Measurements from ENCODE around the gene GJB2.
A peak's percentile ranks its signal among the peaks of the same experiment; 100 is the strongest.

GJB2 gene

GRCh38 chr13:20192836-20193161 is at the start of gene GJB2:
GJB2 (minus strand) TSS chr13:20192938; CDS start chr13:20189581, 3,357 bp downstream.
- no peak for DNase-seq (ENCODE audit: low spot score)

- DNase-seq (ENCODE audit: low spot score) = no peak
Observed at GRCh38 chr13:20241593-20241992, 48.9 kb upstream of the GJB2 start.

- DNase-seq (ENCODE audit: low spot score) = no peak
Observed at GRCh38 chr13:20239748-20240147, 47.0 kb upstream of the GJB2 start.

DNA sequence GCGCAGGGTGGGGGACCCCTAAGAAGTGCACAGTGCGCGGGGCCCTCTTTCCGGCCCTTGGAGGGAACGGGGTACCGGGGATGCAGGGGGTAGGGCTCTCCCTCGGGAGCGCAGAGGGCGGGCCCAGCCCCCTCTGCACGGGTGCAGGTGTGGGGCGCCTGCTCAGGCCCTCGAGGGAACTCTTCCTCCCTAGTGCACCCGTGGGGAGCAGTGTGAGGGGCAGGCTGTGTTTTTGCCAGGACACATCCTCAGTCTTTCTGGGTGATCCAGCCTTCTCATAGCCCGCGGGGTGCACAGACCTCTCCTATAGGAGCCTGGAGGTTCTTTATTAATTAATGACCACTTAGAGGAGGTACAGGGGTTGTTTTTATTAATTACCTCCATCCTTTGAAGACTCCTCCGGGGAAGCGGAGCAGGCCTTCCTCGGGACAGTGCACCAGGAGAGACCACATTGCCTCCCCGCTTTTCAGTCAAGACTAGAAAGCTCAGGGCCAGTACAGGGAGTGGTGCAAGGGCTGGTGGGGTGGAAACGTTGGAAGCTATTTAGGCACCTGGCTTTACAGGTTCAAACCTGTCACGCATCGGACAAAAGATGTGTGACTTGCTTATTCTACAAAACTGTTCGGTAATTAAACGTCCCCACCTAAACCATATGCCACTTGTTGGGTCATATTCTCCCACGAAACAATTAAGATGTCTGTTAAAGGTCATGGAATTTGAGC is 40.0 kb upstream of the GJB2 start:
- DNase-seq (ENCODE audit: low spot score) = no peak

DNA sequence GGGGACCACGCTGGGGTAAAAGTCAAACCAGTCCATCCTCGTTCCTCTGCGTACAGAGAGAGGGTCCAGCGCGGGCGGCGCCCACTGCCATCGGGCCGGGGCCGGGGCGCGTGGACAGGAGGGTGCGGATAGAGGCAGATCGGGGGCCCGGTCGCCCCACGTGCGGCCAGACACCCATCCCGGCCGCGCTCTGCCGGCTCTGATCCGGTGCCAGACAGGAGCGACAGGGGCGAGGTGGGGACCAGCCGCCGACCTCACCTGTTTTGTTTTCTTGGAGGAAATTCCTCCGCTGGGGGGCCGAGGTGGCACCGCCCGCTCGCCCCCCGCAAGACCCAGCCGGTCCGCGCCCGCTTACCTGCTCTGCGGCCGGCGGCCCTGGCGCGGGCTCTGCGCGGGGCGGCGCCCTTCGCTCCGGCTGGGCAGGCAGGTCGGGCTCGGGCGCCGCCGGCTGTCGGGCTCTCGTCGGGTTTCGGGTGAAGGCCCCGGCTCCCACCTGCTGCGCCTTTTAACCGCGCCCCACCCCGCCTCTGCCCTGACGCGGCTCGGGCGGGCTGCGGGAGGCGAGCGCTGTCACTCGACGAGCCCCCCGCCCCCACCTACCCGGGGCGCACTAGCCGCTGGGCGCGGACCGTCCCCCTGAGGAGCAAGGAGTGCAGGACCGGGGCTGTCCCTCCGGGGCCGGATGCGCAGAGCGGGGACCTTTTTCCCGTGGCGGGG is 39.3 kb upstream of the GJB2 start, which contains the start of gene GJB6:
Gene GJB6 (minus strand): TSS at position 481 of the 717 bp plus-strand sequence. CDS start 8,839 bp downstream, outside the sequence.
- peak; percentile 71 for DNase-seq (ENCODE audit: low spot score)

DNA sequence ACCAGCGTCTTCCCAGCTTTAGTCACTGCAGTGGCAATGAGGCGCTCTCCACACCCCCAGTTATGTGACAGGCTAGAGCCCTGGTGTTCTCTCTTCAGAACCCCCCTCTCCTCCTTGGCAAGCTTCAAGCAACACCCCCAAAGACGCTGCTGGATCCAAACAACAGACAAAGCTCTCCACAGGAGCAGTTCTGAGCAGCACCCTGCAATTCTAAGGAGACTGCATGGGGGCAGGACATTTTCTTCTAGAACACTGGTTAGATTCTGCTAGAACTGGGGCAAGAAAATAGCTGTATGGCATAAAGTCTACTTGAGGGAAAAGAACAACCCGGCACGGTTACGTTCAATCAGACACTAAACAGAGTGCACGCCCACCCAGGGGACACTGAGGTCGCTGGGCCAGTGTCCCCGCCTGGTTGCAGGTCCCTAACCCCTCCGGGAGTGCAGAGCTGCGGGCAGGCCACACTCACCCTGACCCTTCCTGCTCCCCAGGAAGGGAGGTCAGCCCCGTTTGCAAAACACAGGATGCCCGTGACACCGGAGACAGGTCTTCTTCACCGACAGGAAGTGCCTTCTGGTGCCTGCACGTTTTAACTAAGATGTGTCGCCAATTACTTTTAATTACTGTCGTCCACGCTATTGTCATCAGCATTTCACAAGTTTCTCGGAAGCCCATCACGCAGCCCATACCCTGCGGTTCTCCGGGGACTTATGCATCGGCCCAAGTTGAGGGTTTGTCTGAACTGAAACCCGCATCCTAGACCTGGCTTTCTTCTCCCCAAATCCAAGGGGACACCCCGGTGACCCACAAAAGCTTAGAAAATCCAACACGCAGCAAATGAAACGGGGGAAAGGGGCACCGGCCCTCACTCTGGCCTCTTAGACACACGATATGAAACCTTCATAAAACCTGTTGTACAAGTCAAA is 38.4 kb upstream of the GJB2 start:
- DNase-seq (ENCODE audit: low spot score) = no peak

- DNase-seq (ENCODE audit: low spot score) = no peak
Observed at GRCh38 chr13:20227730-20228129, 35.0 kb upstream of the GJB2 start.

GRCh38 chr13:20227288-20227687 is 34.5 kb upstream of the GJB2 start:
- no peak for DNase-seq (ENCODE audit: low spot score)

DNA sequence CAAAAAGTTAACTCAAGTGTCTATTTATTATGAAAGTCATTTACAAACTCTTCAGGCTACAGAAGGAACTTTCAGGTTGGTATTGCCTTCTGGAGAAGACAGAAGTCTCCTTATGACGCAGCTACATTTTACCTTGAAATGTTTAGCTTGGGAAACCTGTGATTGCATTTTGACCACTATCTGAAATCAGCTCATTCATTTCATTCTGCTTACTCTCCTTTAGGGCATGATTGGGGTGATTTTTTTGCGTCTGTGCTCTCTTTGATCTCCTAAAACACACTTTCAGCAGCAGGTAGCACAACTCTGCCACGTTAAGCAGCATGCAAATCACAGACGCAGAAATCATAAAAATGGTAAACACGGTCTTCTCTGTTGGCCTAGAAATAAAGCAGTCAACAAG is 29.8 kb upstream of the GJB2 start:
- no peak for DNase-seq (ENCODE audit: low spot score)

DNA sequence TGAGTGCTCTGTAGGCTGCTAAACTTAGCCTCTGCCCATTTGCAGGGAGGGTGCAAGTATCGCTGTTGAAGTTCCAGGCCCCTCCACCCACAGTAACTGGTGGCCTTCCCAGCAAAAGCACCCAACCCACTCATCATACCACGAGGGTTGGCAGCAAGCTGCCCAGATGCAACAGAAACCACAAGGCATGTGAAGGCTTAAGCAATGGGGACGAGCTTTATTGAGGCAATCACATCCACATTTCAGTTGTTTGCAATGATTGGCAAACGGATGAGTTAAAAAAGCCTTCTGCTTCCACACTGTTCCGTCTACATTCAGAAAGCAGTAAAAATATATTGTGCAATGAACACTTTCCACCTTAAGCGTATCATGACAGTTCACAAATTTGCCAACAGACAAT is 29.0 kb upstream of the GJB2 start:
- no peak for DNase-seq (ENCODE audit: low spot score)

DNA sequence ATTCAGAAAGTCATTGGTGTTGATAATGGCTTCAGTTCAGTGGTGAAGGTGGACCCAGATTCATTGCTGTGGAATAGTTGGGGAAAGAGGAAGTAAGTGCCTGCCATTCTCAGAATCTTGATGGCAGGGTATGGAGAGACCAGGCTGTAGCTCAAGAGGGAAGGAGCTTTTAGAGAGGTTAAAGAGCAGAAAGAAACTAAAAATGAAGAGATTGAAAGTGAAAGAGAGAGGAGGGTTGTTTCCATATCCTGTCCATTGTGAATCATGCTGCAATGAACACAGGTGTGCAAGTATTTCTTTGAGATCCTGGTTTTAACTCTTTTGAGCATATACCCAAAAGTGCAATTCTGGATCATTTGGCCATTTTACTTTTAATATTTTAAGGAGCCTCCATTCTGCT is 26.8 kb upstream of the GJB2 start:
- DNase-seq (ENCODE audit: low spot score) = no peak

DNA sequence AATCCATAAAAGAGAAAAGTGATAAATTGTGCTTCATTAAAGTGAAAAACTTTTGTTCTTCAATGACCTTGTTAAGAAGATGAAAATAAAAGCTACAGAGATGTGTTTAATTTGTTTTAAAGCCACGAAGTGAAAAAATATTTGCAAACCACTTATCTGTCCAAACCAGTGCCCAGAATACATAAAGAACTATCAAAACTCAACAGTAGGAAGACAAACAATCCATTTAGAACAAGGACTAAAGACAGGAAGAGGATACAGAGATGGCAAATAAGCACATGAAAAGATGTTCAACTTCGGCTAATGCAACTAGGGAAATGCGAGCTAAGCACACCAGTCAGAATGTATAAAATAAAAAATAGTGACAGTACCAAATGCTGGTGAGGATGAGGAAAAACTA is 24.4 kb upstream of the GJB2 start:
- DNase-seq (ENCODE audit: low spot score) = no peak

DNA sequence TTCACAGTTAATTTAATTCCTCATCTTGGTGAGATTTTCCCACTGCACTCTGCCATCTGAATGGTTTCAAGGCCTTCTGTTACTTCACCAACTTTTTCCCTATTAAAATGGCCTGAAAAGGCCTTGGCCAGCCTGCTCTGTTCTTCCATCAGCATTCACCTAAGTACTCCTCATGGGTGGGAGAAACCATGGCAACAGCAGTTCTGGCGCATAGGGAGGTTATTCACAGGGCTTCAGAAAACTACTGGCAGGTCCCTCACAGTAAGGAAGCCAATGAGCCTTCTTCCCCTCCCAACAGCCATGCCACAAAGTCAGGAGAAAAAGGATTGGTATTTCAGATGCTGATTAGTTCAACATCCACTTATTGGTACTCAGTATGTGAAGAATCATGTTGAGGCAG is 17.2 kb upstream of the GJB2 start:
- no peak for DNase-seq (ENCODE audit: low spot score)

- DNase-seq (ENCODE audit: low spot score) = no peak
Observed at GRCh38 chr13:20206698-20207235, 14.0 kb upstream of the GJB2 start.

GRCh38 chr13:20206065-20206697 is 13.4 kb upstream of the GJB2 start:
- no peak for DNase-seq (ENCODE audit: low spot score)

- no peak for DNase-seq (ENCODE audit: low spot score)
Observed at GRCh38 chr13:20198781-20199180, 6.0 kb upstream of the GJB2 start.

GRCh38 chr13:20197361-20197834 is 4.7 kb upstream of the GJB2 start:
- no peak for DNase-seq (ENCODE audit: low spot score)

DNA sequence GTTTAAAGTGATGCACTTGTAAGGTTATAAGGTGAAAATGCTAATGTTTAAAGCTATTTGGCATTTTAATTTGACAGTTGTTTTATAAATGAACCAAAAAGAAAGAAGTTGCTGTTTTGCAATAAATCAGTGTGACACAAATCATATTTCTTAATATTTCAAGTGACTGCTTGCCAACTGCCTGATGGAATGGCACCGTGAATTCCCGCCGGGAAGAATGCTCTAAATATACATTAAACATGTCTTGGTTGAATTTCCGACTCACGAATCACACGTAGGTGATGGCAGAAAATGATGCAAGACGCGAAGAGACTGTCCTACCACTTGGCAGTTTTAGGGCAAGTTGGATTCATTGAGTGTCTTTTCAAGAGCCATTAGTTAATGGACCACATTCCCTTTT is 3.1 kb upstream of the GJB2 start:
- no peak for DNase-seq (ENCODE audit: low spot score)

- DNase-seq (ENCODE audit: low spot score) = no peak
Observed at GRCh38 chr13:20193907-20194631, 1.3 kb upstream of the GJB2 start.

DNA sequence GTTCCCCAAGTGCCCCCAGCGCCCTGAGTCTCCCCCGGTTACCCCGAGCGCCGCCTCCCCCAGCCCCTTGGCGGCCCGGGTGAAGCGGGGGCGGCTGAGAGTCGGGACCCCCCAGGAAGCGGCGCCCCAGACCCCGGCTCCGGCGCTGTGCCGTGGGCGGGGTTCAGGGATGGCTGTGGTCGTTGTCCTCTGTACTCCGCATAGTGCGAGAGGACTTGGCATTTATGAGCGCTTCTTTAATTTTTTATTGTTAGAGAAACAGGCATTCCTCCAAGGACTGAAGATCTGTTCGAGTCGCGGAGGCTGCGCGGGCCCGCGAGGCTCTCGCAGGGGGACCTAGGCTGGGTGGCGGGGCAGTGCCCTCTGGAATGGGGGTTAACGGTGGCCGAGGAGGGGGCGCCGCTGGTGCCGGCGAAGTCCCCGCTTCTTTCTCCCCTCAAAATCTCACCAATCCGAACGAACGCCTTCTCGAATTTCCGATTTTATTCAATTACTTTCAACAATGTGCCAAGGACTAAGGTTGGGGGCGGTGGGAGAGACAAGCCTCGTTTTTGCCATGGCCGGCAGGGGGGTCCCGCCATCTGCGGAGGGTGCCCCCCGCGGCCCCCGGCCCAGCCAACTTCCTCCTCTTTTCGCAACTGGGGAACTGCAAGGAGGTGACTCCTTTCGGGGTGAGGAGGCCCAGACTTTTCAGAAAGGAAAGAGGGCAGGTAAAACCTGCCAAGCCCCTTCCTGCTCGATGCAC is 596 bp upstream of the GJB2 start:
- DNase-seq (ENCODE audit: low spot score) = no peak

Data from ecto neural progenitor cell (in vitro differentiated cells).